T-helper 17 cell (primary cell): Measurements from ENCODE around the gene ZNF668. TPM values are rescaled to one million over a fixed set of nuclear protein-coding genes. Genes with fewer than 3 reads are reported as not detected.

Source experiments
- ATAC-seq: fragments of 150-1000 bp; cut with Tn5 transposase; 2 replicates; pipeline ENCODE4 v1.10.0; 2021; ENCODE audit warnings: mild to moderate bottlenecking, moderate library complexity
- DNase-seq, 3 donors: peaks; one replicate each; pipeline versions ENCODE4 v3.0.0 to v3.0.0-alpha.2; 2020 to 2021
- H3K9me3 ChIP-seq: one replicate; pipeline ENCODE4 v1.7.0; 2013; ENCODE audit warnings: low read length, mild to moderate bottlenecking; ENCODE audit not compliant: control insufficient read depth, poor library complexity, severe bottlenecking
- H3K27ac Mint-ChIP-seq: one replicate; pipeline ENCODE4 v1.8.0; 2022; ENCODE audit warnings: mild to moderate bottlenecking, moderate library complexity, mixed read lengths
- H3K27me3 Mint-ChIP-seq: one replicate; pipeline ENCODE4 v1.8.0; 2022; ENCODE audit warnings: mixed read lengths
- H3K36me3 Mint-ChIP-seq: one replicate; pipeline ENCODE4 v1.8.0; 2022; ENCODE audit warnings: low read depth, mixed read lengths
- H3K4me1 Mint-ChIP-seq: one replicate; pipeline ENCODE4 v1.8.0; 2022; ENCODE audit warnings: mild to moderate bottlenecking, mixed read lengths
- H3K4me3 Mint-ChIP-seq: one replicate; pipeline ENCODE4 v1.8.0; 2022; ENCODE audit warnings: mild to moderate bottlenecking, moderate library complexity, mixed read lengths
- total RNA-seq, 4 donors: library from RNA in 2 of 4; stranded (reverse) in 2 of 4; gene quantifications; one replicate each; pipeline ENCODE4 v1.2.3 and lab custom pipeline; 2022 to 2026

The ZNF668 gene
- total RNA-seq, 2 donors from 2014 or later = 9.6 to 12.1 TPM

GRCh38 chr16:31071861-31072260, 2.2 kb downstream of the ZNF668 start:
- peaks cover 4% of the 10 kb centered on the region for H3K36me3 Mint-ChIP-seq
- H3K27ac Mint-ChIP-seq = peak overlapping the region; percentile 95
- no peak for DNase-seq
- peak overlapping the region; percentile 99 for H3K4me3 Mint-ChIP-seq
- no peaks in the 10 kb centered on the region for H3K27me3 Mint-ChIP-seq
- no peaks in the 10 kb centered on the region for H3K9me3 ChIP-seq
- no peak for ATAC-seq
- peaks cover 31% of the 10 kb centered on the region for H3K4me1 Mint-ChIP-seq

- H3K9me3 ChIP-seq = no peaks in the 10 kb centered on the region
- no peaks in the 10 kb centered on the region for H3K27me3 Mint-ChIP-seq
- DNase-seq (no peak), ATAC-seq (no peak)
- no peak overlapping the region for H3K27ac Mint-ChIP-seq
- no peaks in the 10 kb centered on the region for H3K36me3 Mint-ChIP-seq
- H3K4me1 Mint-ChIP-seq = peaks cover 45% of the 10 kb centered on the region
- no peak overlapping the region for H3K4me3 Mint-ChIP-seq
These were observed 6.7 kb downstream of the ZNF668 start for GRCh38 chr16:31067342-31067741.

DNA sequence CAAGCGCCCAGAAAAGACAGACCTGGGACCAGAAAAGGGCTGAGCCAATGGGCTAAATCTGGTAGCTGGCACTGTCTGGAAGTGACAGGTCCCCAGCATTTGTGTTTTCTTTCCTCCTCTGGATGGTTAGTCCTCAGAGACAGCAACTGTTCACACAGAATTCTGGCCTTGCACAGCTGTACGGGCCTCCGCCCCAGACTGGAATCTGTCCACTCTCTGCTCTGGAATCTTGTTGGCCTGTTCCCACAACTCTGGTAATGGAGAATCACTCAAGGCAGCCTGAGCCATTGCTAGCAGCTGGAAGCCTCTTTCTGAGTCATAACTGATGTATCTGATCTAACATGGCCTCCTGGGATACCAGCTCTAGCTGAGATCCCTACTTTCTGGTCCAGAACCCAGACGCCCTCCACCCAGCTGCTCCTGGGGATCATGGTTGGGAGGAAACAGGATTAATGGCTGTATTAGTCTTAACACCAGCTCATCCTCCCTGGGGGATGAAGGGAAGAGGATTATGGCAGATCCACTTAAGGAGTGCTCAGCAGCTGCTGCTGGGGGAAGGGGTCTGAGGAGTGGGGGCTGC, 9.1 kb downstream of the ZNF668 start:
- H3K36me3 Mint-ChIP-seq = no peaks in the 10 kb centered on the region
- no peak for ATAC-seq

DNA sequence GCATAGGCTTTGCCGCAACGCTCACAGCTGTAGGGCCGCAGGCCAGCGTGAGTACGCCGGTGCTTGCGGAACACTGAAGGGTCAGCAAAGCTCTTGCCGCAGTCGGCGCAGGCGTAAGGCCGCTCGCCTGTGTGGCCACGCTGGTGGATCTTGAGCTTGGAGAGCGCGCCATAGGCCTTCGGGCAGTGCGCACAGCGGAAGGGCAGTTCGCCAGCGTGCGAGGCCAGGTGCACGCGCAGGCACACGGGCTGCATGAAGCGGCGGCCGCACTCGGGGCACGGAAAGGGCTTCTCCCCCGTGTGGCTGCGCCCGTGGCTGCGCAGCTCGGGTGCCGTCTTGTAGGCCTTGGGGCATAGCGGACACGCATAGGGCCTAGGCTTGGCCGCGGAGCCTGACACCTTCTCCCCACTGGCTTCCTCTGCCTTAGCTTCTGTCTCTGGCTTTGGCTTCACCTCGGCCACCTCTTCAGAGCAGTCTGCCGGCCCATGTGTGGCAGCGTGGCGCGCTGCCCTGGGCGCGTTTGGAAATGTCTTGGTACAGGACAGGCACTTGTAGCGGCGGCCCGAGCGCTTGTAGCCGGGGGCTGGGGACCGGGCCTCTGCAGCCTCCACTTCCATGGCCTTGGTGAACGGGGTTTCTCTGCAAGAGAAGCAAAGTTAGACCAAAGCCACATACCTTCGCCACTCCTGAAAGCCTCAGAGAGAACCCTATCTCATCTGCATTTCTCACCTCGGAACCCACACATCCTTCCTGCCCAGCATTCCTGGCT, 10.0 kb downstream of the ZNF668 start:
- peak; percentile 54 for ATAC-seq
- peak overlapping the region; percentile 61 for H3K27ac Mint-ChIP-seq
- H3K4me3 Mint-ChIP-seq = peak overlapping the region; percentile 82
- H3K4me1 Mint-ChIP-seq = peaks cover 33% of the 10 kb centered on the region
- H3K9me3 ChIP-seq = no peaks in the 10 kb centered on the region
- H3K36me3 Mint-ChIP-seq = no peaks in the 10 kb centered on the region
- no peak for DNase-seq
- no peaks in the 10 kb centered on the region for H3K27me3 Mint-ChIP-seq

More for the DNA sequence above, 9.1 kb downstream of the ZNF668 start:
- H3K9me3 ChIP-seq = no peaks in the 10 kb centered on the region
- Mint-ChIP-seq H3K4me1 (peaks cover 38% of the 10 kb centered on the region), H3K4me3 (peak overlapping the region; percentile 82), H3K27me3 (no peaks in the 10 kb centered on the region), H3K27ac (peak overlapping the region; percentile 29)
- no peak for DNase-seq

- peaks cover 32% of the 10 kb centered on the region for H3K4me1 Mint-ChIP-seq
- H3K4me3 Mint-ChIP-seq = peak overlapping the region; percentile 39
- H3K27me3 Mint-ChIP-seq = no peaks in the 10 kb centered on the region
- H3K9me3 ChIP-seq = no peaks in the 10 kb centered on the region
- peak overlapping the region; percentile 61 for H3K27ac Mint-ChIP-seq
- H3K36me3 Mint-ChIP-seq = no peaks in the 10 kb centered on the region
- ATAC-seq (no peak), DNase-seq (no peak)
These were observed 10.6 kb downstream of the ZNF668 start for GRCh38 chr16:31063495-31063842.

GRCh38 chr16:31061813-31062440, 12.1 kb downstream of the ZNF668 start:
- Mint-ChIP-seq H3K36me3 (no peaks in the 10 kb centered on the region), H3K27ac (no peak overlapping the region), H3K4me1 (peaks cover 29% of the 10 kb centered on the region), H3K4me3 (no peak overlapping the region), H3K27me3 (no peaks in the 10 kb centered on the region)
- no peak for ATAC-seq
- H3K9me3 ChIP-seq = no peaks in the 10 kb centered on the region
- DNase-seq = no peak

DNA sequence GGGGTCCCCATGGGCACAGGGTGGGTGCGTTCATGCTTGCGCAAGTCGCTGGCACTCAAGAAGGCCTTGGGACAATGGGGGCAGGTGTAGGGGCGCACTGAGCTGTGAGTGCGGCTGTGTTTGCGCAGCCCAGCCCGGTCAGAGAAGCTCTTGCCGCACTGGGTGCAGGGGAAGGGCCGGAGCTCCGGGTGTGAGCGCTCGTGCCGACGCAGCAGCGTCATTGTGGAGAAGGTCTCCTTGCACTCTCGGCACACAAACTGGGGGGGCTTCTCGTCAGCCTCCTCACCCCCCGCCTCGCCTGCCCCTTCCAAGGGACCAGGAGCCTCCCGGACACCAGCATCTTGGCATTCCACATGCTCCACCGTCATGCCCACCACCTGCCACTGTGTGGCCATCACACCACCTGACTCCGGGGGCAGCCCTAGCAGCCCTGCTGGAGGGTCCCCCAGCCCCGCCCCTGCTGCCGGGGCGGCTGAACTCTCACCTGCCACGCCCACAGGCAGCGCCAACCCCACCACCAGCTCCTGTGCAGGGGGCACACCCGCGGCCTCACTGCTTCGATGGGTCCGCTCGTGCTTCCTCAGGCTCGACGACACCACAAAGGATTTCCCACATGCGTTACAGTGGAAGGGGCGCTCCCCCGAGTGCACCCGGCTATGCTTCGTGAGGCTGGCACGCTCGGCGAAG, 12.8 kb downstream of the ZNF668 start:
- Mint-ChIP-seq H3K4me3 (no peak overlapping the region), H3K27me3 (no peaks in the 10 kb centered on the region), H3K4me1 (peaks cover 26% of the 10 kb centered on the region), H3K27ac (no peak overlapping the region), H3K36me3 (no peaks in the 10 kb centered on the region)
- no peak for ATAC-seq
- DNase-seq = no peak
- no peaks in the 10 kb centered on the region for H3K9me3 ChIP-seq

DNA sequence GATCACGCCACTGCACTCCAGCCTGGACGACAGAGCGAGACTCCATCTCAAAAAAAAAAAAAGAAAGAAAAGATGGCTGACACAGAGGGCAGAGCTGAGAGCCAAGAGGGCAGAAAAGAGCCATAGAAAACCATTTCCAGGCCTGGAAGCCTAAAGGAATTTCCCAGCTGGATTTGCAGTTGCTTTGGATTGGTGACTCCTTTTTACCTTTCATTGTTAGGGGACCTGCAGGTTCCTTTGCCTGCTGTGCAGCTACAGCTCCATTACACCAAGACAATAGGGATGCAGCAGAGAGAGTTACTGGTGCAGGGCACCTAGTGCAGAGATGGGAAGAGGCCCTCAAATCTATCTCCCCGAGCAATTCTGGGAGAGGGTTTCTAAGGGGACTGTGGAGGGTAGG, 18.4 kb downstream of the ZNF668 start:
- Mint-ChIP-seq H3K36me3 (no peaks in the 10 kb centered on the region), H3K4me1 (peaks cover 2% of the 10 kb centered on the region), H3K4me3 (no peak overlapping the region), H3K27ac (no peak overlapping the region), H3K27me3 (peaks cover 5% of the 10 kb centered on the region)
- DNase-seq (no peak), ATAC-seq (no peak)
- H3K9me3 ChIP-seq = no peaks in the 10 kb centered on the region

- Mint-ChIP-seq H3K27me3 (peaks cover 5% of the 10 kb centered on the region), H3K27ac (peak overlapping the region; percentile 43), H3K4me1 (peaks cover 5% of the 10 kb centered on the region), H3K4me3 (no peak overlapping the region), H3K36me3 (peaks cover 2% of the 10 kb centered on the region)
- no peaks in the 10 kb centered on the region for H3K9me3 ChIP-seq
- peak; percentile 28 for ATAC-seq
- no peak for DNase-seq
These were observed 21.9 kb downstream of the ZNF668 start for GRCh38 chr16:31052114-31052513.

GRCh38 chr16:31050280-31051030, 23.6 kb downstream of the ZNF668 start:
- no peak for ATAC-seq
- Mint-ChIP-seq H3K4me1 (peaks cover 8% of the 10 kb centered on the region), H3K27ac (no peak overlapping the region), H3K4me3 (no peak overlapping the region), H3K36me3 (peaks cover 2% of the 10 kb centered on the region), H3K27me3 (peaks cover 5% of the 10 kb centered on the region)
- no peak for DNase-seq
- no peaks in the 10 kb centered on the region for H3K9me3 ChIP-seq

GRCh38 chr16:31043898-31044481, 30.1 kb downstream of the ZNF668 start:
- ATAC-seq (no peak), DNase-seq (no peak)
- Mint-ChIP-seq H3K4me1 (peaks cover 3% of the 10 kb centered on the region), H3K27ac (no peak overlapping the region), H3K4me3 (no peak overlapping the region), H3K36me3 (peaks cover 3% of the 10 kb centered on the region), H3K27me3 (no peaks in the 10 kb centered on the region)
- H3K9me3 ChIP-seq = no peaks in the 10 kb centered on the region

DNA sequence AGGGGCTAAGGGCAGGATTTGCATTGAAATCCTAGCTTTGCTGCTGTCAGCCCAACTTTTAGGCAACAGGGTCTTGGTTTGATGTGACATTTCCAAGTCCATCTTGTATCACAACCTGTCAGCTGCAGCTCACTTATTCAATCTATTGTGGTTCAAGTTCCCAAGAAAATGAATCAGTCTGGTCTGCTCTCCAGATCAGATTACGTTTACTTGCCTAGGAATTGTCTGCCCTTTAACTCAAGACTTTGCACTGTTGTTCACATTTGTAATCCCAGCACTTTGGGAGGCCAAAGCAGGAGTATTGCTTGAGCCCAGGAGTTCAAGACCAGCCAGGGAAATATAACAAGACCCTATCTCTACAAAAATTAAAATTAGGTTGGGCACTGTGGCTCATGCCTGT, 30.7 kb downstream of the ZNF668 start:
- ATAC-seq = no peak
- Mint-ChIP-seq H3K27me3 (no peaks in the 10 kb centered on the region), H3K4me3 (no peak overlapping the region), H3K36me3 (peaks cover 3% of the 10 kb centered on the region), H3K27ac (no peak overlapping the region), H3K4me1 (peaks cover 3% of the 10 kb centered on the region)
- no peaks in the 10 kb centered on the region for H3K9me3 ChIP-seq
- no peak for DNase-seq
